CD4-positive, CD25-positive, alpha-beta regulatory T cell (primary cell): ENCODE data around the gene L3MBTL4. TPM values are rescaled to one million over a fixed set of nuclear protein-coding genes. Genes with fewer than 3 reads are reported as not detected.

ENCODE experiments used
- ATAC-seq, 2 donors: fragments of 150-1000 bp; cut with Tn5 transposase; one replicate each; pipeline ENCODE4 v1.10.0; 2021; ENCODE audit warnings: low read depth in 2 of 2, moderate number of reproducible peaks in 2 of 2, moderate library complexity in 1 of 2
- DNase-seq, 3 donors: peaks; one replicate each; pipeline versions ENCODE4 v3.0.0 to v3.0.0-alpha.2; 2012 to 2022; ENCODE audit warnings: mixed read lengths in 1 of 3
- H3K27ac ChIP-seq: one replicate; pipeline ENCODE4 v1.7.0; 2013; ENCODE audit warnings: mild to moderate bottlenecking, low read length; ENCODE audit not compliant: insufficient read depth, poor library complexity, severe bottlenecking
- H3K27me3 ChIP-seq: one replicate; pipeline ENCODE4 v1.7.0; 2013; ENCODE audit warnings: low read length; ENCODE audit not compliant: control insufficient read depth, insufficient read depth
- H3K36me3 ChIP-seq: one replicate; pipeline ENCODE4 v1.7.0; 2013; ENCODE audit warnings: mild to moderate bottlenecking, low read length, moderate library complexity; ENCODE audit not compliant: control insufficient read depth, insufficient read depth
- H3K4me1 ChIP-seq: 2 replicates; pipeline ENCODE4 v1.7.0; 2013; ENCODE audit warnings: mild to moderate bottlenecking, low read length; ENCODE audit not compliant: insufficient read depth, control insufficient read depth, poor library complexity, severe bottlenecking
- H3K4me3 ChIP-seq: one replicate; pipeline ENCODE4 v1.7.0; 2013; ENCODE audit warnings: low read depth, mild to moderate bottlenecking, low read length, moderate library complexity
- H3K9me3 ChIP-seq, 2 experiments: 1 replicate in 1 of 2; 2 replicates in 1 of 2; pipeline ENCODE4 v1.7.0; 2013; ENCODE audit warnings: low read length in 2 of 2, mild to moderate bottlenecking in 1 of 2, moderate library complexity in 1 of 2; ENCODE audit not compliant: control insufficient read depth in 2 of 2
- H3K27ac Mint-ChIP-seq, 3 donors: one replicate each; pipeline ENCODE4 v1.8.0; 2020 to 2022; ENCODE audit warnings: mild to moderate bottlenecking in 3 of 3, mixed read lengths in 3 of 3, moderate library complexity in 2 of 3
- H3K27me3 Mint-ChIP-seq: one replicate; pipeline ENCODE4 v1.8.0; 2022; ENCODE audit warnings: mild to moderate bottlenecking, mixed read lengths
- H3K36me3 Mint-ChIP-seq: one replicate; pipeline ENCODE4 v1.8.0; 2020; ENCODE audit warnings: mixed read lengths
- H3K4me1 Mint-ChIP-seq, 4 donors: one replicate each; pipeline ENCODE4 v1.8.0; 2020 to 2022; ENCODE audit warnings: mixed read lengths in 4 of 4, mild to moderate bottlenecking in 1 of 4
- H3K4me3 Mint-ChIP-seq, 4 donors: one replicate each; pipeline ENCODE4 v1.8.0; 2020 to 2022; ENCODE audit warnings: mild to moderate bottlenecking in 4 of 4, mixed read lengths in 4 of 4, moderate library complexity in 3 of 4
- H3K9me3 Mint-ChIP-seq, 7 donors: one replicate each; pipeline ENCODE4 v1.8.0; 2020 to 2022; ENCODE audit warnings: mixed read lengths in 7 of 7, mild to moderate bottlenecking in 3 of 7, moderate library complexity in 2 of 7
- polyA plus RNA-seq, 4 donors: library from polyadenylated mRNA; unstranded; fragments of 300-500 nt; fragmentation: Illumina TruSeq; gene quantifications; one replicate each; pipeline ENCODE4 v1.2.3, GENCODE V29; 2021
- total RNA-seq: library from RNA; stranded (reverse); gene quantifications from one replicate; pipeline ENCODE4 v1.2.3, GENCODE V29; 2022

The L3MBTL4 gene
- total and polyA plus RNA-seq, 5 donors from 2014 or later = 2.1 TPM; not detected in 4

DNA sequence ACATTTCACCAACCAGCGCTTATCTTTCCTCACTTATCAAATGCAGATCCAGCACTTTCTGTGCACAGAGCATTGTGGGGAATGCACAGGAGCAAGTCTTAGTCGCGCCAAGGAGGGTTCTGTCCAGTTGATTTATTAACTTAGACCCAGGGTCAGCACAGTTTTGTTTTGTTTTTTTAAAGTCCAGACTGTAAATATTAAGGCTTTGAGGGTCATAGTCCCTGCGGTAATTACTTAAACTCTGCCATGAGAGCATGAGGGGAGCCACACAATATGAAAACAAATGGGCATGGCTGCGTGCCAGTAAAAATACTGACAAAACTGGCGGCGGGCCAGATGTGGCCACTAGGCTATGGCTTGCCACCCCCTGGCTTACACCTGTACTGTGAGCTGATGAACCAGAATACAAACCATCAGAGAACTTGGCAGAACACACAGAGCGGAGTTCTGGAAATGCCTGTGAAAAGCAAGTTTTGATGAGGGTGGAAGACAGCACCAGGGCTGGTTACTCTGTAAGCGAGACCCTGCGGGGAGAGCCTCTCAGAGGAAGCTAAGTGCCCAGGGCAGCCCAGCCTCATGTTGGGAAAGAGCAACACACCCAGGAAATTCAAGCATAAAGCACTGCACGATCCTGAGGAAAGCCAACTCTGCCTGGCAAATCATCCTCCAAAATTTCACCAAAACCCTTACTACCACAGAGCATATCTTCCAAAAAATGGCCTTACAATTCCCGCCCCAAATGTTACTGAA lies 43.6 kb downstream of the L3MBTL4 start:
- Histone ChIP-seq H3K27me3 (no peaks in the 10 kb centered on the region), H3K4me1 (no peaks in the 10 kb centered on the region), H3K4me3 (no peak overlapping the region), H3K9me3 (no peaks in the 10 kb centered on the region), H3K36me3 (no peaks in the 10 kb centered on the region), H3K27ac (no peak overlapping the region)
- H3K4me3 Mint-ChIP-seq = no peak overlapping the region
- no peaks in the 10 kb centered on the region for H3K27me3 Mint-ChIP-seq
- H3K36me3 Mint-ChIP-seq = no peaks in the 10 kb centered on the region
- H3K27ac Mint-ChIP-seq = no peak overlapping the region
- ATAC-seq (no peak), DNase-seq (no peak)
- H3K9me3 Mint-ChIP-seq = peaks cover 2 to 10% (median 5%) of the 10 kb centered on the region in 7 donors
- peaks cover 0 to 2% (median 0%) of the 10 kb centered on the region in 4 donors for H3K4me1 Mint-ChIP-seq

DNA sequence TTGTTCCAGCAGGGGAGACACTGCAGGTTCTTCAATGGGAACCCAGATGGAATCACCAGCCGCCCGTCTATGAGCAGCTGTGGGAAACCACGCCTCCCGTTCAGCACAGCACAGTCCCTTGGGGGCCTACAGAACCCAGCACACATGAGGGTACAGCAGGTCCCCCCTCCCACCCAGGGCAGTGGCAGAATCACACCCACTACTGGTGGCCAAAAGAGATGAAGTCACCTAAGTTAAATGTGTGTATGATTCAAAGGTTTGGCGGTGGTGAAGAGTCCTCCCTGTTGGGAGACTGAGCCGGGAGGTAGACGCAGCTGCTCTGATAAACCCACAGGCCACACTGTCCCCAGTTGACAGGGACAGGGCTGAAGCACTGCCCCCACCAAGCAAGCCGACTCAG lies 44.3 kb downstream of the L3MBTL4 start:
- no peaks in the 10 kb centered on the region for H3K4me1 ChIP-seq
- no peak overlapping the region for H3K4me3 ChIP-seq
- H3K27ac ChIP-seq = no peak overlapping the region
- H3K27ac Mint-ChIP-seq = no peak overlapping the region
- H3K4me3 Mint-ChIP-seq = no peak overlapping the region
- H3K36me3 Mint-ChIP-seq = no peaks in the 10 kb centered on the region
- no peaks in the 10 kb centered on the region for H3K9me3 ChIP-seq
- H3K27me3 ChIP-seq = no peaks in the 10 kb centered on the region
- no peak for ATAC-seq
- H3K4me1 Mint-ChIP-seq = peaks cover 0 to 2% (median 0%) of the 10 kb centered on the region in 4 donors
- no peak for DNase-seq
- H3K36me3 ChIP-seq = no peaks in the 10 kb centered on the region
- no peaks in the 10 kb centered on the region for H3K27me3 Mint-ChIP-seq
- peaks cover 2 to 10% (median 5%) of the 10 kb centered on the region in 7 donors for H3K9me3 Mint-ChIP-seq

DNA sequence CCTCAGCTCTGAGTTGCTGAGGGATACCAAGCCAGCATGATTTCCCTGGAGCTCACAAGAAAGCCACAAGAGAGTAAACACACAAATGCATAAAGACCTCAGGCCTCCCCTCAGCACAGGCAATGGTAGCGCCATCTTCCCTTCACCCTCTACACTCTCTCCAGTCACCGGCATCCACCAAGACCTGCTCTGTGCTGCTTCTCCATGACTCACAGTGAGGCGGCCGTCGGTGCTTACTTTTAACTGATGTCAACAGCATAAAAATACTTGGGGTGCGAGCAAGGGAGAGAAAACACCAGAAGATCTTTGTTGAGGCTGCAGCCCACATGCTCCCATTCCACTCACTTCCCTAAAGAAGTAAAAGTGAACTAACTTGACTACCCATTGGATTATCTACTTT lies 46.7 kb downstream of the L3MBTL4 start:
- H3K27ac Mint-ChIP-seq = no peak overlapping the region
- DNase-seq (no peak), ATAC-seq (no peak)
- Histone ChIP-seq H3K9me3 (no peaks in the 10 kb centered on the region), H3K4me3 (no peak overlapping the region), H3K27me3 (no peaks in the 10 kb centered on the region), H3K27ac (no peak overlapping the region), H3K4me1 (no peaks in the 10 kb centered on the region), H3K36me3 (no peaks in the 10 kb centered on the region)
- no peaks in the 10 kb centered on the region for H3K27me3 Mint-ChIP-seq
- peaks cover 0 to 2% (median 0%) of the 10 kb centered on the region in 4 donors for H3K4me1 Mint-ChIP-seq
- H3K9me3 Mint-ChIP-seq = peaks cover 2 to 7% (median 3%) of the 10 kb centered on the region in 7 donors
- no peaks in the 10 kb centered on the region for H3K36me3 Mint-ChIP-seq
- no peak overlapping the region for H3K4me3 Mint-ChIP-seq

DNA sequence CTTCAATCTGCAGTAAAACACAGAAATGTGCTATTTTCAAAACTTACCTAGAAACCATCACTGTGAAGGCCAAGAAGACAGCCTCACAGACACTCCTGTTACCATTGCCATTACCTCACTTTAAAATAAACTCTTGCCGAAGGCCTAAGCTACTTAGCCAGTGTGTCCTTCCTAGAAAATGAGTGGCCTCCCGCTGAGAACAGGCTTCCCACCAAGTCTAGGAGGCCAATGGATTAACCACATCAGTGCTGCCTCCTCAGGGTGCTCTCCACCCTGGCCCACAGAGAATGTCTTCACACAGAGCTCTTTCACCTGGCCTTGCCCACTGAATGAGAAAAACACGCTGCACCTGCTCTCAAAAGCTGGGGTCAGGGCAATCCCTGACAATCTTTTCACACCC lies 47.5 kb downstream of the L3MBTL4 start:
- Mint-ChIP-seq H3K27me3 (no peaks in the 10 kb centered on the region), H3K4me3 (no peak overlapping the region), H3K36me3 (no peaks in the 10 kb centered on the region), H3K27ac (no peak overlapping the region), H3K9me3 (peaks cover 1 to 5% (median 2%) of the 10 kb centered on the region in 7 donors), H3K4me1 (peaks cover 0 to 2% (median 0%) of the 10 kb centered on the region in 4 donors)
- no peaks in the 10 kb centered on the region for H3K4me1 ChIP-seq
- DNase-seq (no peak), ATAC-seq (no peak)
- H3K9me3 ChIP-seq = no peaks in the 10 kb centered on the region
- H3K27me3 ChIP-seq = no peaks in the 10 kb centered on the region
- no peaks in the 10 kb centered on the region for H3K36me3 ChIP-seq
- H3K4me3 ChIP-seq = no peak overlapping the region
- no peak overlapping the region for H3K27ac ChIP-seq

DNA sequence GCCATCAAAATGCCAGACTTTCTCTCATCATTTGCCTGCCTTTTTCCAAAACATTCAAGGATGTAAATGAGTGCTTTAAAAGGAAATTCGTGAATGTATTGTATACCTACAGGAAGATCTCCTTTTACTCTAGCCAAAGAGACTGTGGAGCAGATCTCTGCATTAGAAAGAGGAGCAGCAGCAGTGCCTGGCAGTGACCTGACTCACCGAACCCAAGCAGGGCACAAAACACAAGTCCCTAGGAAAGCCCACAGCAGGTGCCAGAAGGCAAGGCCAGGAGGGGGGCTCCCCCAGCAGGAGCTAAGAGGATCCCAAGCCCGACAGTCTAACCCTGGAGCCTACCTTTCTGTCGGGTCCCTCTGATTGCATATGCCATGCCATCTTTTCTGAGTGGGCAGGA lies 47.9 kb downstream of the L3MBTL4 start:
- H3K9me3 Mint-ChIP-seq = peaks cover 0 to 5% (median 2%) of the 10 kb centered on the region in 7 donors
- no peaks in the 10 kb centered on the region for H3K36me3 Mint-ChIP-seq

DNA sequence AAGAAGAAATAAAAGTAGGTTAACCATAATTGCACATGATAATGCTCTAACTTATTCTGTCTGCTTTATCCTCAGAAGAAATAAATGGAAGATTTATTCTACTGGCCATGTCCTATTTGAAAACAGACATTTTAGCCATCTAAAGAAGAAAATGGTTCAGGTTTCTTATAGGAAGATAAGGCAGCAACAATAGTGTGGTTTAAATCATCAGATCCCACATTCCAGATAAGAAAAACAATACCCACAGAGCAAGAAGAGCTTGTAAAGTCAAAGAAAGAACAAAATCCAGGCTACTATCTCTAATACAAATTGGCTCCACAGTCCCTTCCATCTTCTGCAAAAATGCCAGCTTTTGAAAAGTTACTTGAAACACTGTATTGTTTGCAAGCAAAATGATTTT lies 49.3 kb downstream of the L3MBTL4 start:
- H3K4me3 Mint-ChIP-seq = no peak overlapping the region
- H3K27me3 ChIP-seq = no peaks in the 10 kb centered on the region
- no peaks in the 10 kb centered on the region for H3K36me3 ChIP-seq
- no peak overlapping the region for H3K27ac Mint-ChIP-seq
- H3K4me1 Mint-ChIP-seq = peaks cover 0 to 2% (median 0%) of the 10 kb centered on the region in 4 donors
- H3K27ac ChIP-seq = no peak overlapping the region
- no peaks in the 10 kb centered on the region for H3K9me3 ChIP-seq
- no peaks in the 10 kb centered on the region for H3K27me3 Mint-ChIP-seq
- peaks cover 0 to 5% (median 2%) of the 10 kb centered on the region in 7 donors for H3K9me3 Mint-ChIP-seq
- H3K4me3 ChIP-seq = no peak overlapping the region
- ATAC-seq (no peak), DNase-seq (no peak)
- no peaks in the 10 kb centered on the region for H3K4me1 ChIP-seq
- H3K36me3 Mint-ChIP-seq = no peaks in the 10 kb centered on the region

More for the DNA sequence above, 47.9 kb downstream of the L3MBTL4 start:
- ATAC-seq = no peak
- H3K27ac ChIP-seq = no peak overlapping the region
- Mint-ChIP-seq H3K27me3 (no peaks in the 10 kb centered on the region), H3K4me3 (no peak overlapping the region), H3K4me1 (peaks cover 0 to 2% (median 0%) of the 10 kb centered on the region in 4 donors), H3K27ac (no peak overlapping the region)
- no peaks in the 10 kb centered on the region for H3K4me1 ChIP-seq
- H3K27me3 ChIP-seq = no peaks in the 10 kb centered on the region
- H3K36me3 ChIP-seq = no peaks in the 10 kb centered on the region
- DNase-seq = no peak
- H3K9me3 ChIP-seq = no peaks in the 10 kb centered on the region
- no peak overlapping the region for H3K4me3 ChIP-seq

GRCh38 chr18:6363216-6363615 lies 51.5 kb downstream of the L3MBTL4 start:
- H3K4me1 Mint-ChIP-seq = no peaks in the 10 kb centered on the region
- H3K9me3 ChIP-seq = no peaks in the 10 kb centered on the region
- no peak overlapping the region for H3K4me3 ChIP-seq
- no peak overlapping the region for H3K4me3 Mint-ChIP-seq
- no peaks in the 10 kb centered on the region for H3K4me1 ChIP-seq
- H3K36me3 ChIP-seq = no peaks in the 10 kb centered on the region
- H3K27me3 ChIP-seq = no peaks in the 10 kb centered on the region
- H3K27me3 Mint-ChIP-seq = no peaks in the 10 kb centered on the region
- ATAC-seq = no peak
- H3K36me3 Mint-ChIP-seq = no peaks in the 10 kb centered on the region
- H3K9me3 Mint-ChIP-seq = peaks cover 0 to 5% (median 0%) of the 10 kb centered on the region in 7 donors
- DNase-seq = no peak
- H3K27ac ChIP-seq = no peak overlapping the region
- no peak overlapping the region for H3K27ac Mint-ChIP-seq

DNA sequence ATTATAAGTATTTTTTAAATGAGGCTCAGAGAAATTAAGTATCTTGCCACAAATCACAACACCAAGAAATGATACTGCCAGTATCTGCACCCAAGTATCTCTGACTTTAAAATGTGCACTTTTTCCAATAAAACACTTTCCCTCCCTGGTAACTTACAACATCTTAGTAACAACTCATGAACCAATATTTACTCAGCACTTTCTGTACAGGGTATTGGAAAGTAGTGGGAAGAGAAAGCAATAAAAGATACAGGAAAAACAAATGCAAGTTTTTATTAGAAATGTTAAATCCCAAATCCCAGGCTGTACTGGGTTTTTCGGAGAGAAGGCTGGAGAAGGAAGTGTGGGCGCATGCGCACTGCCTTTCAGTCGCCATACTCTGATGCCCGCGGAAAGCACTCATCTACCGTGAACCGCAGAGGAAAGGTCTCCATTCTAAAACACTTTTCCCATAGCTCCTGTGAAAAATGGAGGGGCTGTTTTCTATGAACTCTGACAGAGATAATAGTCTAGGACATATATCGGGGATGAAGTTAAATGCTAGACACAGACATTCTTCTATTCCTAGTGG lies 52.1 kb downstream of the L3MBTL4 start:
- H3K4me1 ChIP-seq = no peaks in the 10 kb centered on the region
- no peaks in the 10 kb centered on the region for H3K27me3 ChIP-seq
- Mint-ChIP-seq H3K36me3 (no peaks in the 10 kb centered on the region), H3K4me1 (no peaks in the 10 kb centered on the region), H3K27me3 (no peaks in the 10 kb centered on the region), H3K27ac (no peak overlapping the region), H3K4me3 (no peak overlapping the region), H3K9me3 (peaks cover 0 to 4% (median 0%) of the 10 kb centered on the region in 7 donors)
- H3K36me3 ChIP-seq = no peaks in the 10 kb centered on the region
- no peak overlapping the region for H3K4me3 ChIP-seq
- H3K27ac ChIP-seq = no peak overlapping the region
- no peak for ATAC-seq
- DNase-seq = no peak
- no peaks in the 10 kb centered on the region for H3K9me3 ChIP-seq
